Dedifferentiated amniotic fluid mesenchymal stem cell (primary cell): Measurements from ENCODE around the gene C8G.
A peak's percentile ranks its signal among the peaks of the same experiment; 100 is the strongest.

Experiments
- DNase-seq: peaks from one replicate; pipeline ENCODE4 v3.0.0-alpha.2; 2016; ENCODE audit errors: extremely low spot score

The C8G gene

GRCh38 chr9:136982232-136983051 is 37.4 kb downstream of the C8G start, which contains the start of gene LCNL1:
TSS of gene LCNL1 (plus strand) at chr9:136982993. CDS start at chr9:136983587, 594 bp downstream.
- DNase-seq = no peak

GRCh38 chr9:136983167-136983566 is 38.1 kb downstream of the C8G start:
- no peak for DNase-seq

- DNase-seq = no peak
Observed at GRCh38 chr9:136983656-136984314, 38.7 kb downstream of the C8G start.

- no peak for DNase-seq
Observed at GRCh38 chr9:136984464-136985026, 39.5 kb downstream of the C8G start.

GRCh38 chr9:136985027-136985602 is 40.1 kb downstream of the C8G start:
- no peak for DNase-seq

- DNase-seq = no peak
Observed at GRCh38 chr9:136985853-136986252, 40.8 kb downstream of the C8G start.

- no peak for DNase-seq
Observed at GRCh38 chr9:136988872-136989271, 43.8 kb downstream of the C8G start.

GRCh38 chr9:136990242-136990911 is 45.3 kb downstream of the C8G start:
- no peak for DNase-seq

GRCh38 chr9:136991993-136992818 is 47.2 kb downstream of the C8G start, which contains the start of gene PAXX:
TSS of gene PAXX (plus strand) at chr9:136992422. CDS start at chr9:136992444, 22 bp downstream.
- DNase-seq = peak; percentile 83

GRCh38 chr9:136992819-136993369 is 47.9 kb downstream of the C8G start:
- no peak for DNase-seq

GRCh38 chr9:136994180-136994887 is 49.3 kb downstream of the C8G start:
- DNase-seq = no peak

GRCh38 chr9:136994888-136995230 is 49.8 kb downstream of the C8G start:
- DNase-seq = no peak

- DNase-seq = no peak
Observed at GRCh38 chr9:136995362-136995761, 50.3 kb downstream of the C8G start.

- no peak for DNase-seq
Observed at GRCh38 chr9:136995772-136996311, 50.8 kb downstream of the C8G start.
